Spleen (tissue), 7 donors: ENCODE data around the gene GATAD2A.

ENCODE experiments used
- CTCF ChIP-seq, 11 experiments: fragments of 200-600 bp in 7 of 11; fragments of 450-650 bp in 4 of 11; sonication (generic) in 4 of 11; IDR thresholded peaks in 8 of 11; conservative IDR thresholded peaks in 3 of 11; 1 replicate in 7 of 11; 2 replicates in 4 of 11; pipeline versions ENCODE4 v1.4.0 to v1.8.0; 2016 to 2021; ENCODE audit warnings: antibody characterized with exemption in 11 of 11, inconsistent platforms in 4 of 11, mild to moderate bottlenecking in 1 of 11
- POLR2A ChIP-seq, 3 donors: fragments of 450-650 bp; IDR thresholded peaks; one replicate each; pipeline ENCODE4 v1.5.1; 2017; ENCODE audit warnings: antibody characterized with exemption in 3 of 3, mild to moderate bottlenecking in 1 of 3
- POLR2AphosphoS5 ChIP-seq, 3 donors: sonication (generic); formaldehyde crosslinking; IDR thresholded peaks; one replicate each; pipeline ENCODE4 v1.5.1; 2017; ENCODE audit warnings: antibody characterized with exemption in 3 of 3
- donor health status: DM: no; HTN: no; CAD: no; lungs with moderate emphysema.
- donor health status: DM: no; HTN: no; CAD: no.
- donor health status: DM: no; HTN: no; CAD: no.

- no peak for TF ChIP-seq CTCF (IDR thresholded peaks at IDR 0.05 in 8 of 11, conservative IDR thresholded peaks at IDR 0.05 in 3 of 11)
- TF ChIP-seq POLR2AphosphoS5 (IDR thresholded peaks at IDR 0.05), result peak; percentile 16 to 36 (median 19)
- TF ChIP-seq POLR2A (IDR thresholded peaks at IDR 0.05), result no peak
Observed at GRCh38 chr19:19356901-19357566, 48.4 kb upstream of the GATAD2A start.
